ENCODE data around the gene GLCE. TPM values are rescaled to one million over a fixed set of nuclear protein-coding genes. Genes with fewer than 3 reads are reported as not detected.

Gene GLCE
- total and polyA plus RNA-seq, 10 of the 15 experiments (the other 5 are each of a cell fraction or from before 2014, with no cell fraction given): 2.1 to 11.9 (median 2.9) TPM

DNA sequence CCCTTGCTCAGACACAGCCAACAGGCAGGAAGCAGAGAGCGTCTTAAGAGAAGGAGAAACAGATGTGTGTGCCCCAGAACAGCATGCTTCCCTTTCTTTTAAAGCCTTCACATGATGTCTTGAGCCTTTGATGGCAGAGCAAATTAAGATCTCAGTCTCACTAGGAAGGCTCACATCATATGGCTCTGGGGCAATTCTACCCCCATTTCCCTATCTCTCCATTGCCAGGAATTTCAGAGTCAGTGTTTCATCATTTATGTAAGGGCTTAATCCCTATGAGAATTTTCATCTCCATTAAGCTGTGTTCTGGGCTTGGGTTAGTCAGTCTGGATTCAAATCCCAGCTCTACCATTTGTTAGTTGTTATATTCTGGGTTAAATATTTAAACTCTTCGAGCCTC is 41.4 kb upstream of the GLCE start:
- Histone ChIP-seq H4K20me1 (ENCODE audit: control insufficient read depth, insufficient read depth) (no peaks in the 10 kb centered on the region), H3K4me1 (ENCODE audit: control insufficient read depth, insufficient read depth, low read length) (no peaks in the 10 kb centered on the region), H3K36me3 (ENCODE audit: control insufficient read depth in 2 of 2, insufficient read depth in 2 of 2, low read length in 1 of 2) (no peaks in the 10 kb centered on the region), H3K4me2 (ENCODE audit: control insufficient read depth, insufficient read depth) (no peak overlapping the region), H3K27ac (ENCODE audit: control insufficient read depth, insufficient read depth) (no peak overlapping the region), H3K4me3 (no peak overlapping the region), H3K79me2 (ENCODE audit: control insufficient read depth, insufficient read depth, low read length) (no peaks in the 10 kb centered on the region), H2AFZ (ENCODE audit: control insufficient read depth, low read depth, low read length) (no peak overlapping the region), H3K9me3 (replicated peaks; ENCODE audit: control insufficient read depth, insufficient read depth, low read length) (no peaks in the 10 kb centered on the region), H3K9ac (ENCODE audit: control insufficient read depth, insufficient read depth, low read length) (no peak overlapping the region), H3K27me3 (replicated peaks in 1 of 2; ENCODE audit: control insufficient read depth in 2 of 2, insufficient read depth in 2 of 2, low read length in 1 of 2) (peaks cover 0 to 2% of the 10 kb centered on the region in 2 experiments; a peak in 2 of 4 replicates)
- RAD21 ChIA-PET (ENCODE audit: unreplicated experiment): no interaction called here
- POLR2A ChIA-PET: no interaction called here
- no peak for FAIRE-seq
- DNase-seq (ENCODE audit: low read depth, low spot score): no peak
- in situ Hi-C loops (cut with MboI) (no loop called here), intact Hi-C loops (cut with micrococcal nuclease; ENCODE audit: unreplicated experiment) (no loop called here)
- ATAC-seq: no peak
- CTCF ChIA-PET: interaction anchor here (1.5 kb wide), 1 partner anchor 18 kb away, joined by 3 read pairs; no protein-coding TSS in a partner anchor
- SMC1A ChIA-PET (ENCODE audit: uncharacterized antibody, unreplicated experiment): no interaction called here
- TF ChIP-seq, protein P1, sequence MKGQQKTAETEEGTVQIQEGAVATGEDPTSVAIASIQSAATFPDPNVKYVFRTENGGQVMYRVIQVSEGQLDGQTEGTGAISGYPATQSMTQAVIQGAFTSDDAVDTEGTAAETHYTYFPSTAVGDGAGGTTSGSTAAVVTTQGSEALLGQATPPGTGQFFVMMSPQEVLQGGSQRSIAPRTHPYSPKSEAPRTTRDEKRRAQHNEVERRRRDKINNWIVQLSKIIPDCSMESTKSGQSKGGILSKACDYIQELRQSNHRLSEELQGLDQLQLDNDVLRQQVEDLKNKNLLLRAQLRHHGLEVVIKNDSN (IDR thresholded peaks at IDR 0.05; ENCODE audit: borderline replicate concordance, extremely low read length, insufficient read depth, low read depth, low read length): no peak
- TF ChIP-seq ATF7 (IDR thresholded peaks at IDR 0.05; ENCODE audit: low read depth): no peak
- TF ChIP-seq, protein P2, sequence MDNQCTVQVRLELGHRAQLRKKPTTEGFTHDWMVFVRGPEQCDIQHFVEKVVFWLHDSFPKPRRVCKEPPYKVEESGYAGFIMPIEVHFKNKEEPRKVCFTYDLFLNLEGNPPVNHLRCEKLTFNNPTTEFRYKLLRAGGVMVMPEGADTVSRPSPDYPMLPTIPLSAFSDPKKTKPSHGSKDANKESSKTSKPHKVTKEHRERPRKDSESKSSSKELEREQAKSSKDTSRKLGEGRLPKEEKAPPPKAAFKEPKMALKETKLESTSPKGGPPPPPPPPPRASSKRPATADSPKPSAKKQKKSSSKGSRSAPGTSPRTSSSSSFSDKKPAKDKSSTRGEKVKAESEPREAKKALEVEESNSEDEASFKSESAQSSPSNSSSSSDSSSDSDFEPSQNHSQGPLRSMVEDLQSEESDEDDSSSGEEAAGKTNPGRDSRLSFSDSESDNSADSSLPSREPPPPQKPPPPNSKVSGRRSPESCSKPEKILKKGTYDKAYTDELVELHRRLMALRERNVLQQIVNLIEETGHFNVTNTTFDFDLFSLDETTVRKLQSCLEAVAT (IDR thresholded peaks at IDR 0.05): no peak
- TF ChIP-seq NFIC (IDR thresholded peaks at IDR 0.05; ENCODE audit: low read depth, low read length): no peak
- no peak for TF ChIP-seq TBL1XR1 (IDR thresholded peaks at IDR 0.05; ENCODE audit: low read depth, low read length)
- TF ChIP-seq, protein P3, sequence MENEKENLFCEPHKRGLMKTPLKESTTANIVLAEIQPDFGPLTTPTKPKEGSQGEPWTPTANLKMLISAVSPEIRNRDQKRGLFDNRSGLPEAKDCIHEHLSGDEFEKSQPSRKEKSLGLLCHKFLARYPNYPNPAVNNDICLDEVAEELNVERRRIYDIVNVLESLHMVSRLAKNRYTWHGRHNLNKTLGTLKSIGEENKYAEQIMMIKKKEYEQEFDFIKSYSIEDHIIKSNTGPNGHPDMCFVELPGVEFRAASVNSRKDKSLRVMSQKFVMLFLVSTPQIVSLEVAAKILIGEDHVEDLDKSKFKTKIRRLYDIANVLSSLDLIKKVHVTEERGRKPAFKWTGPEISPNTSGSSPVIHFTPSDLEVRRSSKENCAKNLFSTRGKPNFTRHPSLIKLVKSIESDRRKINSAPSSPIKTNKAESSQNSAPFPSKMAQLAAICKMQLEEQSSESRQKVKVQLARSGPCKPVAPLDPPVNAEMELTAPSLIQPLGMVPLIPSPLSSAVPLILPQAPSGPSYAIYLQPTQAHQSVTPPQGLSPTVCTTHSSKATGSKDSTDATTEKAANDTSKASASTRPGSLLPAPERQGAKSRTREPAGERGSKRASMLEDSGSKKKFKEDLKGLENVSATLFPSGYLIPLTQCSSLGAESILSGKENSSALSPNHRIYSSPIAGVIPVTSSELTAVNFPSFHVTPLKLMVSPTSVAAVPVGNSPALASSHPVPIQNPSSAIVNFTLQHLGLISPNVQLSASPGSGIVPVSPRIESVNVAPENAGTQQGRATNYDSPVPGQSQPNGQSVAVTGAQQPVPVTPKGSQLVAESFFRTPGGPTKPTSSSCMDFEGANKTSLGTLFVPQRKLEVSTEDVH (IDR thresholded peaks at IDR 0.05; ENCODE audit: low read depth, partially characterized antibody): no peak
- no peak for TF ChIP-seq TCF7 (IDR thresholded peaks at IDR 0.05; ENCODE audit: borderline replicate concordance)
- BruUV-seq (replicated peaks): no TSS peak
- WGBS (ENCODE audit: insufficient coverage, insufficient replicate concordance, low lambda C conversion rate, missing lambda C conversion rate): 23% methylated on average over 2 of the region's 2 CpGs

Data from GM12878 (cell line).